Trophoblast cell (in vitro differentiated cells and primary cell): Measurements from ENCODE around the gene ABCA3.

Experiments used
- DNase-seq, 2 donors: peaks; one replicate each; pipeline ENCODE4 v3.0.0-alpha.2; 2016
- H2AFZ ChIP-seq: 2 replicates; pipeline ENCODE4 v1.6.1; 2013; ENCODE audit warnings: low read length, moderate library complexity, mild to moderate bottlenecking; ENCODE audit not compliant: insufficient read depth, poor library complexity
- H2AK5ac ChIP-seq: 2 replicates; pipeline ENCODE4 v1.6.1; 2013; ENCODE audit warnings: mild to moderate bottlenecking, low read length
- H2BK120ac ChIP-seq: 2 replicates; pipeline ENCODE4 v1.6.1; 2013; ENCODE audit warnings: low read length, mild to moderate bottlenecking, moderate library complexity; ENCODE audit not compliant: insufficient read depth, poor library complexity
- H2BK12ac ChIP-seq: 2 replicates; pipeline ENCODE4 v1.6.1; 2013; ENCODE audit warnings: mild to moderate bottlenecking, low read length, moderate library complexity
- H2BK5ac ChIP-seq: 2 replicates; pipeline ENCODE4 v1.6.1; 2013; ENCODE audit warnings: low read length, low read depth, moderate library complexity, mild to moderate bottlenecking; ENCODE audit not compliant: poor library complexity
- H3K14ac ChIP-seq: 2 replicates; pipeline ENCODE4 v1.6.1; 2013; ENCODE audit warnings: mild to moderate bottlenecking, low read length
- H3K18ac ChIP-seq: 2 replicates; pipeline ENCODE4 v1.6.1; 2013; ENCODE audit warnings: mild to moderate bottlenecking, low read length
- H3K23ac ChIP-seq: 2 replicates; pipeline ENCODE4 v1.6.1; 2013; ENCODE audit warnings: low read length
- H3K27ac ChIP-seq: 2 replicates; pipeline ENCODE4 v1.5.1; 2013; ENCODE audit warnings: low read depth, mild to moderate bottlenecking, inconsistent platforms, low read length, moderate library complexity
- H3K27me3 ChIP-seq: 2 replicates; pipeline ENCODE4 v1.6.1; 2013; ENCODE audit warnings: inconsistent platforms, mild to moderate bottlenecking, low read length, moderate library complexity; ENCODE audit not compliant: insufficient read depth
- H3K36me3 ChIP-seq, 2 experiments: 1 replicate in 1 of 2; 2 replicates in 1 of 2; pipeline ENCODE4 v1.6.1; 2013; ENCODE audit warnings: low read length in 2 of 2, mild to moderate bottlenecking in 2 of 2, moderate library complexity in 1 of 2; ENCODE audit not compliant: insufficient read depth in 2 of 2, control insufficient read depth in 1 of 2
- H3K4ac ChIP-seq: 2 replicates; pipeline ENCODE4 v1.6.1; 2013; ENCODE audit warnings: low read depth, mild to moderate bottlenecking, low read length, moderate library complexity
- H3K4me1 ChIP-seq, 2 experiments: 1 replicate in 1 of 2; 2 replicates in 1 of 2; pipeline ENCODE4 v1.6.1; 2013; ENCODE audit warnings: low read length in 2 of 2, mild to moderate bottlenecking in 2 of 2, moderate library complexity in 1 of 2; ENCODE audit not compliant: insufficient read depth in 2 of 2, control insufficient read depth in 1 of 2
- H3K4me2 ChIP-seq: 2 replicates; pipeline ENCODE4 v1.6.1; 2013; ENCODE audit warnings: inconsistent platforms, mild to moderate bottlenecking, low read length, moderate library complexity
- H3K4me3 ChIP-seq: 2 replicates; pipeline ENCODE4 v1.5.1; 2013; ENCODE audit warnings: mild to moderate bottlenecking, low read depth, low read length, inconsistent platforms
- H3K79me1 ChIP-seq: one replicate; pipeline ENCODE4 v1.6.1; 2013; ENCODE audit warnings: low read length
- H3K79me2 ChIP-seq: 2 replicates; pipeline ENCODE4 v1.6.1; 2013; ENCODE audit warnings: low read length, mild to moderate bottlenecking; ENCODE audit not compliant: control insufficient read depth, insufficient read depth, poor library complexity
- H3K9ac ChIP-seq: 2 replicates; pipeline ENCODE4 v1.6.1; 2013; ENCODE audit warnings: mild to moderate bottlenecking, low read length
- H3K9me3 ChIP-seq: 2 replicates; pipeline ENCODE4 v1.6.1; 2013; ENCODE audit warnings: low read depth, mild to moderate bottlenecking, control low read depth, inconsistent platforms, low read length; ENCODE audit not compliant: insufficient read depth
- H4K12ac ChIP-seq: 2 replicates; pipeline ENCODE4 v1.6.1; 2013; ENCODE audit warnings: low read depth, mild to moderate bottlenecking, low read length, moderate library complexity
- H4K8ac ChIP-seq: 2 replicates; pipeline ENCODE4 v1.6.1; 2013; ENCODE audit warnings: low read depth, mild to moderate bottlenecking, low read length, moderate library complexity
- H4K91ac ChIP-seq: one replicate; pipeline ENCODE4 v1.6.1; 2013; ENCODE audit warnings: low read depth, mild to moderate bottlenecking, low read length, moderate library complexity
- WGBS: extraction: QIAGEN DNeasy Blood & Tissue Kit; methylation state at CpG from one replicate; pipeline ENCODE4 v1.1.7; 2013; ENCODE audit warnings: missing lambda C conversion rate; ENCODE audit not compliant: insufficient read length, insufficient coverage; ENCODE audit errors: extremely low coverage; 5-methylcytosine and 5-hydroxymethylcytosine counted together

ABCA3 gene

GRCh38 chr16:2289282-2289681 is 51.2 kb downstream of the ABCA3 start:
- no peak overlapping the region for H3K14ac ChIP-seq
- no peak overlapping the region for H3K4me2 ChIP-seq
- no CpG with 5 or more reads among the region's 23 CpGs for WGBS
- no peaks in the 10 kb centered on the region for H3K79me2 ChIP-seq
- H3K4me1 ChIP-seq: no peaks in the 10 kb centered on the region
- no peak overlapping the region for H2BK120ac ChIP-seq
- H3K4ac ChIP-seq: no peak overlapping the region
- no peak overlapping the region for H4K91ac ChIP-seq
- no peaks in the 10 kb centered on the region for H3K36me3 ChIP-seq
- no peaks in the 10 kb centered on the region for H3K27me3 ChIP-seq
- no peak overlapping the region for H3K27ac ChIP-seq
- H3K79me1 ChIP-seq: no peaks in the 10 kb centered on the region
- H2BK12ac ChIP-seq: no peak overlapping the region
- no peak overlapping the region for H3K4me3 ChIP-seq
- no peak overlapping the region for H2AK5ac ChIP-seq
- H4K8ac ChIP-seq: no peak overlapping the region
- DNase-seq: no peak
- H4K12ac ChIP-seq: no peak overlapping the region
- no peak overlapping the region for H2BK5ac ChIP-seq
- no peaks in the 10 kb centered on the region for H3K9me3 ChIP-seq
- H2AFZ ChIP-seq: no peak overlapping the region
- H3K18ac ChIP-seq: no peak overlapping the region
- H3K9ac ChIP-seq: no peak overlapping the region
- no peak overlapping the region for H3K23ac ChIP-seq

GRCh38 chr16:2288726-2289125 is 51.8 kb downstream of the ABCA3 start:
- H3K18ac ChIP-seq: no peak overlapping the region
- no CpG with 5 or more reads among the region's 8 CpGs for WGBS
- no peak overlapping the region for H2BK120ac ChIP-seq
- no peak overlapping the region for H3K23ac ChIP-seq
- H2BK12ac ChIP-seq: no peak overlapping the region
- no peak overlapping the region for H3K4ac ChIP-seq
- no peak overlapping the region for H3K4me3 ChIP-seq
- H3K27me3 ChIP-seq: no peaks in the 10 kb centered on the region
- no peak overlapping the region for H3K9ac ChIP-seq
- no peaks in the 10 kb centered on the region for H3K36me3 ChIP-seq
- no peak overlapping the region for H4K12ac ChIP-seq
- no peak overlapping the region for H4K91ac ChIP-seq
- DNase-seq: no peak
- no peaks in the 10 kb centered on the region for H3K79me1 ChIP-seq
- no peak overlapping the region for H3K27ac ChIP-seq
- H2AK5ac ChIP-seq: no peak overlapping the region
- no peaks in the 10 kb centered on the region for H3K4me1 ChIP-seq
- no peak overlapping the region for H2BK5ac ChIP-seq
- no peaks in the 10 kb centered on the region for H3K9me3 ChIP-seq
- H3K79me2 ChIP-seq: no peaks in the 10 kb centered on the region
- no peak overlapping the region for H4K8ac ChIP-seq
- H3K14ac ChIP-seq: no peak overlapping the region
- no peak overlapping the region for H3K4me2 ChIP-seq
- no peak overlapping the region for H2AFZ ChIP-seq

- Histone ChIP-seq H3K4me3 (no peak overlapping the region), H3K79me2 (no peaks in the 10 kb centered on the region)
- DNase-seq: no peak
Measured at GRCh38 chr16:2287916-2288547, 52.5 kb downstream of the ABCA3 start.

GRCh38 chr16:2286550-2286949 is 54.0 kb downstream of the ABCA3 start:
- Histone ChIP-seq H3K4ac (no peak overlapping the region), H2BK5ac (no peak overlapping the region), H3K27ac (no peak overlapping the region), H3K9me3 (peaks cover 2% of the 10 kb centered on the region), H3K23ac (no peak overlapping the region), H2AFZ (no peak overlapping the region), H2BK12ac (no peak overlapping the region), H3K36me3 (no peaks in the 10 kb centered on the region), H3K9ac (no peak overlapping the region), H3K27me3 (no peaks in the 10 kb centered on the region), H4K8ac (no peak overlapping the region), H3K4me3 (no peak overlapping the region), H3K18ac (no peak overlapping the region), H4K91ac (no peak overlapping the region), H3K14ac (no peak overlapping the region), H3K4me1 (no peaks in the 10 kb centered on the region), H3K4me2 (no peak overlapping the region), H4K12ac (no peak overlapping the region), H3K79me2 (no peaks in the 10 kb centered on the region), H2AK5ac (no peak overlapping the region), H2BK120ac (no peak overlapping the region), H3K79me1 (no peaks in the 10 kb centered on the region)
- no CpG with 5 or more reads among the region's 17 CpGs for WGBS
- no peak for DNase-seq

More at GRCh38 chr16:2287916-2288547, 52.5 kb downstream of the ABCA3 start:
- Histone ChIP-seq H4K8ac (no peak overlapping the region), H3K9ac (no peak overlapping the region), H2AFZ (no peak overlapping the region), H2BK5ac (no peak overlapping the region), H2AK5ac (no peak overlapping the region), H3K79me1 (no peaks in the 10 kb centered on the region), H4K12ac (no peak overlapping the region), H3K4me2 (no peak overlapping the region), H3K14ac (no peak overlapping the region), H3K9me3 (no peaks in the 10 kb centered on the region), H3K23ac (no peak overlapping the region), H3K27me3 (no peaks in the 10 kb centered on the region), H3K4ac (no peak overlapping the region), H4K91ac (no peak overlapping the region), H3K18ac (no peak overlapping the region), H3K27ac (no peak overlapping the region), H3K4me1 (no peaks in the 10 kb centered on the region), H2BK120ac (no peak overlapping the region), H3K36me3 (no peaks in the 10 kb centered on the region), H2BK12ac (no peak overlapping the region)
- no CpG with 5 or more reads among the region's 35 CpGs for WGBS
